Nephron (organoid): Measurements from ENCODE around the gene COMTD1.

Experiments used
- H3K27ac Mint-ChIP-seq, 3 experiments: 2 replicates each; pipeline ENCODE4 v1.8.0; 2020; ENCODE audit warnings: mixed read lengths in 3 of 3, mild to moderate bottlenecking in 2 of 3, moderate library complexity in 1 of 3
- H3K27me3 Mint-ChIP-seq: 2 replicates; pipeline ENCODE4 v1.8.0; 2021; ENCODE audit warnings: low read depth, mild to moderate bottlenecking, moderate library complexity, mixed read lengths
- H3K36me3 Mint-ChIP-seq: 2 replicates; pipeline ENCODE4 v1.8.0; 2020; ENCODE audit warnings: low read depth, mixed read lengths
- H3K4me1 Mint-ChIP-seq: 2 replicates; pipeline ENCODE4 v1.8.0; 2020; ENCODE audit warnings: mixed read lengths
- H3K4me3 Mint-ChIP-seq, 3 experiments: 2 replicates each; pipeline ENCODE4 v1.8.0; 2020; ENCODE audit warnings: mild to moderate bottlenecking in 3 of 3, mixed read lengths in 3 of 3, moderate library complexity in 2 of 3
- H3K9me3 Mint-ChIP-seq: 2 replicates; pipeline ENCODE4 v1.8.0; 2020; ENCODE audit warnings: mixed read lengths
- TF ChIP-seq, protein P1 (sequence below), 3 experiments: fragments of 200-600 bp; sonication (generic); IDR thresholded peaks; one replicate each; pipeline ENCODE4 v1.5.0; 2021; ENCODE audit warnings: antibody characterized with exemption in 3 of 3; ENCODE audit not compliant: unreplicated experiment in 3 of 3

COMTD1 gene

DNA sequence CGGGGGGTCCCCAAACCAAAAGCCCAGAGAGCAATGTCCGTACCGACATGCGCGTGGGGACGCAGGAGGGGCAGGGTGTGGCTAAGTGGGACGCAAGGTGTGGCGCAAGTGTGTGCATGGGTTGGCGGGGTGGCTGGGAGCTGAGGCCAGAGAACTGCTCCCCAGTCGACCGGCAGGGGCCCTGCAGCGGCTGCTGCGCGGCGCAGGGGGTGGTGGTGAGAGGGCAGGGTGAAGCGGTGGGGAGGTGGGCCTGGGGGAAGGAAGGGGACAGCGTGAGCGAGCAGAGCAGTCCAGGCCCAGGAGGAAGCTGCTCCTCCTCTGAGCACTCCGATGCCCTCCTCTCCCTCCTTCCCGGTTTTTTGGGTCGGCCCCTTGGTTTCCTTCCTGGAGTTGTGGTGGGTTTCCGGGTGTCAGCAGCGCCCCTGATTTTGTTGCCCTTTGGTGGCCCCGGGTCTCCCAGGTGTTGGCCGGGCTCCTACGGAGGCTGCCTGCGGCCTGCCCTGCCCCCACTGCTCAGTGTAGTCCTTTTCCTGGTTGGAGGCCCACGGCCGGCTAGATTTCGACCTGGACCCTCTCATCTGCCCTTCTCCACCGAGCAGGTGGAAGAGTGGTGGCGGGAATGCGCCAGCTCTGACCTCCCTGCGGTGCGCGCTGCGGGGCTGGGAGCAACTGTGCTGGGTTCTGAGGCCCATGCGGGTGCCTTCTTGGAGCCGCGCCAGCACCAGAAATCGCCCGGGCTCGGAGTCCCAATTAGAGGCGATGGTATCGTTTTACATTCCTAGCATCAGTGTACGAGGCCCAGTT lies 40.5 kb upstream of the COMTD1 start:
- Mint-ChIP-seq H3K4me1 (peaks cover 17% of the 10 kb centered on the region), H3K4me3 (no peak overlapping the region), H3K36me3 (no peaks in the 10 kb centered on the region), H3K27me3 (peaks cover 40% of the 10 kb centered on the region), H3K9me3 (no peaks in the 10 kb centered on the region), H3K27ac (no peak overlapping the region)
- TF ChIP-seq, protein P1, sequence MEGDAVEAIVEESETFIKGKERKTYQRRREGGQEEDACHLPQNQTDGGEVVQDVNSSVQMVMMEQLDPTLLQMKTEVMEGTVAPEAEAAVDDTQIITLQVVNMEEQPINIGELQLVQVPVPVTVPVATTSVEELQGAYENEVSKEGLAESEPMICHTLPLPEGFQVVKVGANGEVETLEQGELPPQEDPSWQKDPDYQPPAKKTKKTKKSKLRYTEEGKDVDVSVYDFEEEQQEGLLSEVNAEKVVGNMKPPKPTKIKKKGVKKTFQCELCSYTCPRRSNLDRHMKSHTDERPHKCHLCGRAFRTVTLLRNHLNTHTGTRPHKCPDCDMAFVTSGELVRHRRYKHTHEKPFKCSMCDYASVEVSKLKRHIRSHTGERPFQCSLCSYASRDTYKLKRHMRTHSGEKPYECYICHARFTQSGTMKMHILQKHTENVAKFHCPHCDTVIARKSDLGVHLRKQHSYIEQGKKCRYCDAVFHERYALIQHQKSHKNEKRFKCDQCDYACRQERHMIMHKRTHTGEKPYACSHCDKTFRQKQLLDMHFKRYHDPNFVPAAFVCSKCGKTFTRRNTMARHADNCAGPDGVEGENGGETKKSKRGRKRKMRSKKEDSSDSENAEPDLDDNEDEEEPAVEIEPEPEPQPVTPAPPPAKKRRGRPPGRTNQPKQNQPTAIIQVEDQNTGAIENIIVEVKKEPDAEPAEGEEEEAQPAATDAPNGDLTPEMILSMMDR (IDR thresholded peaks at IDR 0.05; ENCODE audit: unreplicated experiment in 3 of 3) = no peak

DNA sequence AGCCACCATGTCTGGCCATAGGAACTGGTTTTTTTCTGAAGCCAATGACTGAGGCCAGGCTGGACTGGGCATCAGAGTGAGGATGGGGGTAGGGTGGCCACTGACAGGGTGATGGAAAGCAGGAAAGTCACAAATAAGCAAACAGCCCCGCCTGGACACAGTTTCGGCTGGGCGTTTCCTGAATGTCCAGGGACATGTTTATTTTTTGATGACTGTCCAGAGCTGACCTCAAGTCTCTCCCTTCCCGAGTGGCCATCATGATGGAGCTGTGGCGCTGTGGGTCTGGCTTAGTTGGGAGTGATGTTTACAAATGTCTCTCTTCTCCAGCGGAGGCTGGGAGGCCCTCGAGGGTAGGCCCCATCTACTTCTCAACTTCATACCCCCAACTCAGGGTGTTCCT lies 37.1 kb upstream of the COMTD1 start:
- Mint-ChIP-seq H3K27me3 (peaks cover 19% of the 10 kb centered on the region), H3K4me1 (no peaks in the 10 kb centered on the region), H3K9me3 (peaks cover 3% of the 10 kb centered on the region), H3K4me3 (no peak overlapping the region), H3K36me3 (peaks cover 4% of the 10 kb centered on the region), H3K27ac (no peak overlapping the region)
- TF ChIP-seq, protein P1 (IDR thresholded peaks at IDR 0.05; ENCODE audit: unreplicated experiment in 3 of 3) = no peak

DNA sequence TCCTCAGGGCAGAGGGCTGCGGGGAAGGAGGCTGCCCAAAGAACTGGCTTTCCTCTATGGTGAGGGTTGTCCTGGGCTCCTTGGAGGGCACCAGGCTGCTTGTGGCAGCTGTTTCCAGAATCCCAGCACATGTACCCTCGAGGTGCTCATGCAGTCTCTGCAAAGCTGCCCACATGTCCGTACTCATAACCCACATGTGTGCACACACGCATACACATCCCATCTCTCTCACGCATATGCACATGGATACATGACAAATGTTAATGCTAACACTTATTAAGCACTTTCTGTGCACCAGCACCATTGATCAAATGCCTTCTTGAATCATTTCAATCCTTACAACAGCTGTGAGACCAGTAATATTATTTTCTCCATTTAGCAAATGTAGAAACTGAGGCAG lies 36.3 kb upstream of the COMTD1 start:
- Mint-ChIP-seq H3K9me3 (peaks cover 3% of the 10 kb centered on the region), H3K4me3 (no peak overlapping the region), H3K27me3 (peaks cover 20% of the 10 kb centered on the region), H3K36me3 (peaks cover 4% of the 10 kb centered on the region), H3K4me1 (no peaks in the 10 kb centered on the region), H3K27ac (no peak overlapping the region)
- TF ChIP-seq, protein P1 (IDR thresholded peaks at IDR 0.05; ENCODE audit: unreplicated experiment in 3 of 3) = no peak

DNA sequence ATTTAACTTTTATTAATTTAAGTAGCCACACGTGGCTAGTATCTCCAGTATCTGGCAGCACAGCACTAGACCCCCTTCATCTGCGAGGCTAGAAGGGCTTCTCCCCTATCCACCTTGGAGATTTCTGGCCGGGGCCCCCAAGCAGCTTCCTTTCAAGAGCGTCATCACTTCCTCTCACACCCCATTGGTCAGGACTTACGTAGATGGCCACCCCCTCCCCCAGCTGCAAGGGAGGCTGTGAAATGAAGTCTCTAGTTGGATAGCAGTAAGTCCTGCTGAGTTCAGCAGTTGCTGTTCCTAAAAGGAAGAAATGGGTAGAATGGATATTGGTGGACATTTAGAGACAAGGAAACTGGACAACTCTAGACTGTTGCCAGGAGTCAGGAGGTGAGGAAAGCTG lies 33.8 kb upstream of the COMTD1 start:
- Mint-ChIP-seq H3K4me3 (no peak overlapping the region), H3K9me3 (peaks cover 3% of the 10 kb centered on the region), H3K4me1 (no peaks in the 10 kb centered on the region), H3K27ac (no peak overlapping the region), H3K27me3 (peaks cover 26% of the 10 kb centered on the region), H3K36me3 (peaks cover 4% of the 10 kb centered on the region)
- TF ChIP-seq, protein P1 (IDR thresholded peaks at IDR 0.05; ENCODE audit: unreplicated experiment in 3 of 3) = no peak

DNA sequence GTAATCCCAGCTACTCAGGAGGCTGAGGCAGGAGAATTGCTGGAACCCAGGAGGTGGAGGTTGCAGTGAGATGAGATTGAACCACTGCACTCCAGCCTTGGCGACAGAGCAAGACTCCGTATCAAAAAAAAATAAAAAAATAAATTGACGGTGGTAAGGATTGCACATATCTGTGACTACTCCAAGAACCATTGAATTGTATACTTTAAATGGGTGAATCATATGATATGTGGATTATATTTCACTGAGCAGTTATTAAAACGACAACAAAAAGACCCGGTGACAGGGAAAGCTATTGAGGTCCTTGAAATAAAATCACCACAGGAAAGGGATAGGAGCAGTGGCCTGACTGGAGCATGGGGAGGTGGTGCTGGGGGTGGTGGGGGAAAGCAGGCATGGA lies 31.2 kb upstream of the COMTD1 start:
- H3K9me3 Mint-ChIP-seq = peaks cover 3% of the 10 kb centered on the region
- no peak overlapping the region for H3K27ac Mint-ChIP-seq
- H3K36me3 Mint-ChIP-seq = peaks cover 4% of the 10 kb centered on the region
- TF ChIP-seq, protein P1 (IDR thresholded peaks at IDR 0.05; ENCODE audit: unreplicated experiment in 3 of 3) = no peak
- peaks cover 31% of the 10 kb centered on the region for H3K27me3 Mint-ChIP-seq
- H3K4me3 Mint-ChIP-seq = no peak overlapping the region
- H3K4me1 Mint-ChIP-seq = peaks cover 5% of the 10 kb centered on the region

DNA sequence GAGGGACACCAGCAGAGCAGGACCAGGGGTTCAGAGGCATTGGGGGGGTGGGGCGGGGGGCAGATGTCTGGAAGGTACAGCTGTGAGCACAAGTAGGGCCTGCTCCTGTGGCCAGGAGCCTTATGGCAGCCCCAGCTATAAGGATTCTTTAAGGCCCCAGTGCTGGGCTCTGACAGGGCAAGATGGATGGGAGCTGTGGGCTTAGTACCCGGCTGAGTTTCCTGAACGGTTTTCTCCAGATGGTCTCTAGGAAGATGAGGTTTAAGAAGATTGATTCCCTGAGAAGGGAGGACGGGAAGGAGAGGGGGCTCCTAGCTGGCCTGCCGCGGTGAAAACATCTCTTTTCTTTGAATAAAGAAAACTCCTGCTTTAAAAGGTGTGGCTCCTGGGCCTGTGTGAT lies 30.1 kb upstream of the COMTD1 start:
- TF ChIP-seq, protein P1 (IDR thresholded peaks at IDR 0.05; ENCODE audit: unreplicated experiment in 3 of 3) = no peak
- no peak overlapping the region for H3K27ac Mint-ChIP-seq
- H3K9me3 Mint-ChIP-seq = peaks cover 3% of the 10 kb centered on the region
- peaks cover 32% of the 10 kb centered on the region for H3K27me3 Mint-ChIP-seq
- H3K4me1 Mint-ChIP-seq = peaks cover 6% of the 10 kb centered on the region
- H3K4me3 Mint-ChIP-seq = no peak overlapping the region
- H3K36me3 Mint-ChIP-seq = peaks cover 3% of the 10 kb centered on the region
